Glutamatergic neuron (in vitro differentiated cells): ENCODE results near the gene TRMT5. TPM values are rescaled to one million over a fixed set of nuclear protein-coding genes. Genes with fewer than 3 reads are reported as not detected.

Experiments used
- DNase-seq: peaks from one replicate; pipeline ENCODE4 v3.0.0; 2022
- H3K27ac Mint-ChIP-seq: one replicate; pipeline ENCODE4 v1.8.0; 2020; ENCODE audit warnings: mild to moderate bottlenecking, mixed read lengths, inconsistent platforms; ENCODE audit not compliant: unreplicated experiment
- H3K27me3 Mint-ChIP-seq: one replicate; pipeline ENCODE4 v1.8.0; 2020; ENCODE audit warnings: mild to moderate bottlenecking, moderate library complexity, mixed read lengths, inconsistent platforms; ENCODE audit not compliant: unreplicated experiment
- H3K36me3 Mint-ChIP-seq: one replicate; pipeline ENCODE4 v1.8.0; 2020; ENCODE audit warnings: mild to moderate bottlenecking, mixed read lengths, inconsistent platforms; ENCODE audit not compliant: unreplicated experiment
- H3K4me1 Mint-ChIP-seq: one replicate; pipeline ENCODE4 v1.8.0; 2020; ENCODE audit warnings: mild to moderate bottlenecking, low read depth, mixed read lengths, inconsistent platforms; ENCODE audit not compliant: unreplicated experiment
- H3K4me3 Mint-ChIP-seq: one replicate; pipeline ENCODE4 v1.8.0; 2020; ENCODE audit warnings: mild to moderate bottlenecking, mixed read lengths, inconsistent platforms; ENCODE audit not compliant: unreplicated experiment
- H3K9me3 Mint-ChIP-seq: one replicate; pipeline ENCODE4 v1.8.0; 2020; ENCODE audit warnings: mild to moderate bottlenecking, moderate library complexity, mixed read lengths, inconsistent platforms; ENCODE audit not compliant: unreplicated experiment
- total RNA-seq: library from RNA; stranded (reverse); fragmentation: NEBNext Ultra II Directional; extraction: Animal tissue kit (Norgen Biotek cat#: 25700); gene quantifications from one replicate; pipeline ENCODE4 v1.2.1, GENCODE V29; 2021; ENCODE audit not compliant: unreplicated experiment
- TF ChIP-seq, protein P1 (sequence below): fragments of 200-600 bp; sonication (generic); IDR thresholded peaks from one replicate; pipeline ENCODE4 v1.5.0; 2021; ENCODE audit not compliant: partially characterized antibody, unreplicated experiment

TRMT5 gene
- total RNA-seq, 1 donor from 2014 or later: 16.6 TPM

DNA sequence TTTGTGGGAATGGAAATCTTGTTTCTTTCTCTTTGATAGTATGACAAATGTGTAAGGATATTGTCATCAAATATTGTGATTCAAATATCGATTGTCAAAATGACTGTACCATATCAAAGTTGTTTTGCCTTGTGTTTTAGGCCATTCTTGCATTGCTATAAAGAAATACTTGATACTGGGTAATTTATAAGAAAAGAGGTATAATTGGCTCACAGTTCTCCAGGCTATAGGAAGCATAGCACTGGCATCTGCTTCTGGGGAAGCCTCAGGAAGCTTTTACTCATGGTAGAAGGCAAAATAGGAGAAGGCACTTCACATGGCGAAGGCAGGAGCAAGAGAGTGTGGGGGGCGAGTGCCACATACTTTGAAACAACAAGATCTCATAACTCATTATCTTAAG lies 7.8 kb downstream of the TRMT5 start:
- Mint-ChIP-seq H3K27ac (no peak overlapping the region), H3K36me3 (no peaks in the 10 kb centered on the region), H3K27me3 (no peaks in the 10 kb centered on the region), H3K9me3 (no peaks in the 10 kb centered on the region), H3K4me1 (peaks cover 5% of the 10 kb centered on the region), H3K4me3 (no peak overlapping the region)
- no peak for DNase-seq
- TF ChIP-seq, protein P1, sequence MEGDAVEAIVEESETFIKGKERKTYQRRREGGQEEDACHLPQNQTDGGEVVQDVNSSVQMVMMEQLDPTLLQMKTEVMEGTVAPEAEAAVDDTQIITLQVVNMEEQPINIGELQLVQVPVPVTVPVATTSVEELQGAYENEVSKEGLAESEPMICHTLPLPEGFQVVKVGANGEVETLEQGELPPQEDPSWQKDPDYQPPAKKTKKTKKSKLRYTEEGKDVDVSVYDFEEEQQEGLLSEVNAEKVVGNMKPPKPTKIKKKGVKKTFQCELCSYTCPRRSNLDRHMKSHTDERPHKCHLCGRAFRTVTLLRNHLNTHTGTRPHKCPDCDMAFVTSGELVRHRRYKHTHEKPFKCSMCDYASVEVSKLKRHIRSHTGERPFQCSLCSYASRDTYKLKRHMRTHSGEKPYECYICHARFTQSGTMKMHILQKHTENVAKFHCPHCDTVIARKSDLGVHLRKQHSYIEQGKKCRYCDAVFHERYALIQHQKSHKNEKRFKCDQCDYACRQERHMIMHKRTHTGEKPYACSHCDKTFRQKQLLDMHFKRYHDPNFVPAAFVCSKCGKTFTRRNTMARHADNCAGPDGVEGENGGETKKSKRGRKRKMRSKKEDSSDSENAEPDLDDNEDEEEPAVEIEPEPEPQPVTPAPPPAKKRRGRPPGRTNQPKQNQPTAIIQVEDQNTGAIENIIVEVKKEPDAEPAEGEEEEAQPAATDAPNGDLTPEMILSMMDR: no peak

DNA sequence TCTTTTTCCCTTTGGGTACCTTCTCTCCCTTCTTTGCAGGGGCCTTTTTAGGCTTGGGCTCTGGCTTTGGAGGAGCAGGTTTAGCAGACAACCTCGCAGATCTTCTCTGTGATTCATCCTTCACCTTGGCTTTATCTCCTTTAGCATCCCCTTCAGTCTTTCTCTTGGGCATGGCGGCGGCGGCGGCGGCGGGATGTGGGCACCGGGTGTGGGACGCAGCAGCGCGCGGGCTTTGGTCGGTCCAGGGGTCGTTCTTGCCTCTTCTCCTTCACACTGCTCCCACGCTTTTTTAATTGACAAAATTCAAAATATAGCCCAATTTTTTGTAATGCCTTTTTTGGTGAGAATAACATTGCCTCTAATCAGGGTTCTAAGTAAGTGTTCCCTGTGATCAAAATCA lies 8.6 kb downstream of the TRMT5 start:
- H3K27me3 Mint-ChIP-seq: no peaks in the 10 kb centered on the region
- H3K4me3 Mint-ChIP-seq: no peak overlapping the region
- no peak for DNase-seq
- no peaks in the 10 kb centered on the region for H3K36me3 Mint-ChIP-seq
- H3K9me3 Mint-ChIP-seq: no peaks in the 10 kb centered on the region
- H3K4me1 Mint-ChIP-seq: no peaks in the 10 kb centered on the region
- TF ChIP-seq, protein P1: no peak
- H3K27ac Mint-ChIP-seq: no peak overlapping the region

DNA sequence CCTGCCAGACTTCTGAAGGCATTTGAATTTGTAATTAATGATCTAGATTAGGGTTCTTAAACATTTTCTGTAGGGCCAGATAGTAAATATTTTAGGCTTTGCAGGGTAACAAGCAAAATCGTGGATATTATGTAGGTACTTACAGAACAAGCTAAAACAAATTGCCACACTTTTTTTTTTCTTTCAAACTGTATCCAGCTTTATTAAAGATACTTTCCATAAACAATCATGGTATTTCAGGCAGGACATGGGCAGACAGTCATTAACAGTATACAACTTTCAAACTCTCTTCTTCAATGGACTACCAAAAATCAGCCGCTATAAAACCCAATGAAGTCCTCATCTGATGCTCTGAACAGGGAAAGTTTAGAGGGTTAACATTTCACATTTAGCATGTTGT lies 9.6 kb downstream of the TRMT5 start:
- TF ChIP-seq, protein P1: no peak
- Mint-ChIP-seq H3K9me3 (no peaks in the 10 kb centered on the region), H3K36me3 (no peaks in the 10 kb centered on the region), H3K27me3 (no peaks in the 10 kb centered on the region), H3K4me1 (no peaks in the 10 kb centered on the region), H3K27ac (no peak overlapping the region), H3K4me3 (no peak overlapping the region)
- DNase-seq: no peak

- H3K27me3 Mint-ChIP-seq: no peaks in the 10 kb centered on the region
- H3K4me1 Mint-ChIP-seq: no peaks in the 10 kb centered on the region
- H3K27ac Mint-ChIP-seq: no peak overlapping the region
- no peak overlapping the region for H3K4me3 Mint-ChIP-seq
- TF ChIP-seq, protein P1: no peak
- no peaks in the 10 kb centered on the region for H3K9me3 Mint-ChIP-seq
- H3K36me3 Mint-ChIP-seq: no peaks in the 10 kb centered on the region
- no peak for DNase-seq
Observed at GRCh38 chr14:60970146-60970545, 10.7 kb downstream of the TRMT5 start.

GRCh38 chr14:60968671-60969070 lies 12.2 kb downstream of the TRMT5 start:
- Mint-ChIP-seq H3K27me3 (no peaks in the 10 kb centered on the region), H3K9me3 (no peaks in the 10 kb centered on the region), H3K36me3 (no peaks in the 10 kb centered on the region), H3K4me3 (no peak overlapping the region), H3K27ac (no peak overlapping the region), H3K4me1 (peaks cover 2% of the 10 kb centered on the region)
- no peak for DNase-seq
- TF ChIP-seq, protein P1: no peak
